HG03354 (cell line): ENCODE results near the gene CEND1.

Experiments used
- ATAC-seq: cut with Tn5 transposase; IDR thresholded peaks from one replicate; pipeline ENCODE4 v1.9.1; 2021; ENCODE audit warnings: mild to moderate bottlenecking; ENCODE audit not compliant: unreplicated experiment, poor library complexity, severe bottlenecking

CEND1 gene

DNA sequence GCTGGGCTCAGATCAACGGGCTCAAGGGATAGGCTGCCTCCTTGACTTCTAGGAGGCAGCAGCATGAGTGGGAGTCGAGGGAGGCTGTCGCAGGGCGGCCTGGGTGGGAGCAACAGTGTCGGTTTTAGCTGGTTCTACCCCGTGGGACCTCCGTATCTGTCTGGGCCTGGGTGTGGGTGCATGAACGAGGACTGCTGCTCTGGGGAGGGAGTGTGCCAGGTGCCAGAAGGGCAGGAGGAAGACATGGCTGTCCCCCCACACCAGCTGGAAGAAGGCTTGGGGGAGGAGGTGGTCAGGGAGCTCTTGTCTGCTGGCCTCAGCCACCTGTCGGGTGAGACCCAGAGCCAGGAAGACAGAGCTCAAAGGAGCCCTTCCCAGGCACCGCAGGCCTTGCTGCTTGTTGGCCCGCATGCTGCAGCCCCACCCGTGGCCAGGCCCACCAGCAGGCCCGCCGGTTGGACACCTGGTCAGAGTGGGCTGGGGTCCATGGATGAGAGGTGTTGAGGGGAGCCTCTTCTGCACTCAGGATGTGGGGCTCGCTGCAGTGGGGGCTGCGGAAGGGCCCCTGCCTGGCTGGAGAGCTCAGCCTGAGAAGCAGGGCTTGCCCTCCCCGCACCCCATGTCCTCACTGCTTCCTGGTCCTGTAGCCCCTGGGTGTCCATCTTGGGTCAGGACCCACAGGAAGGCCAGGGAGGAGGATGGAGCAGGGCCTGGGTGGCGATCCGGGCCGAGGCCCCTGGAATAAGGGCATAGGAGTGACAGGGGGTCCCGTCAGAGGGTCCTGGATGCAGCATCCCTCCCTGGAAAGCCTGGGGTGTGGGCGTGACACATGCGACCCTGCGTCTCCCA is 3.4 kb downstream of the CEND1 start:
- no peak for ATAC-seq

DNA sequence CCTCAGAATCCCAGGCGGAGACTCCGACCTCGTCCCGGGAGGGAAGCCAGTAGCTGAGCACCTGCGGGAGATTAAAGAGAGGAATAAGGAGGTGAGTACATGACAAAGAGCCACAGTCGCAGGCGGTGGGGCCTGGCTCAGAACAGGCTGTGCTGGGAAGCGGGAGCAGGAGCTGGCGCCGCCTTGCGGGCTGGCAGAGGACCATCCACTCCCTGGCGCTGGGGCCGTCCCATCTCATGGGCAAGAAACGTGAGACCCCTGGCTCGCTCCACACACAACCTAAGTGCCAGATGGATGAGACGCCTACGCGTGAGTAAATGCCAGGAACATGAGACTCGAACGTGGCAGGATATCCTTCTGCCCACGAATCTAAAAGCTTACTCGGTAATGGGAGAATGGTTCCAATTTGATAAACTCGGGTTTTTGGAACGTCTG is 6.3 kb downstream of the CEND1 start:
- ATAC-seq, result no peak

DNA sequence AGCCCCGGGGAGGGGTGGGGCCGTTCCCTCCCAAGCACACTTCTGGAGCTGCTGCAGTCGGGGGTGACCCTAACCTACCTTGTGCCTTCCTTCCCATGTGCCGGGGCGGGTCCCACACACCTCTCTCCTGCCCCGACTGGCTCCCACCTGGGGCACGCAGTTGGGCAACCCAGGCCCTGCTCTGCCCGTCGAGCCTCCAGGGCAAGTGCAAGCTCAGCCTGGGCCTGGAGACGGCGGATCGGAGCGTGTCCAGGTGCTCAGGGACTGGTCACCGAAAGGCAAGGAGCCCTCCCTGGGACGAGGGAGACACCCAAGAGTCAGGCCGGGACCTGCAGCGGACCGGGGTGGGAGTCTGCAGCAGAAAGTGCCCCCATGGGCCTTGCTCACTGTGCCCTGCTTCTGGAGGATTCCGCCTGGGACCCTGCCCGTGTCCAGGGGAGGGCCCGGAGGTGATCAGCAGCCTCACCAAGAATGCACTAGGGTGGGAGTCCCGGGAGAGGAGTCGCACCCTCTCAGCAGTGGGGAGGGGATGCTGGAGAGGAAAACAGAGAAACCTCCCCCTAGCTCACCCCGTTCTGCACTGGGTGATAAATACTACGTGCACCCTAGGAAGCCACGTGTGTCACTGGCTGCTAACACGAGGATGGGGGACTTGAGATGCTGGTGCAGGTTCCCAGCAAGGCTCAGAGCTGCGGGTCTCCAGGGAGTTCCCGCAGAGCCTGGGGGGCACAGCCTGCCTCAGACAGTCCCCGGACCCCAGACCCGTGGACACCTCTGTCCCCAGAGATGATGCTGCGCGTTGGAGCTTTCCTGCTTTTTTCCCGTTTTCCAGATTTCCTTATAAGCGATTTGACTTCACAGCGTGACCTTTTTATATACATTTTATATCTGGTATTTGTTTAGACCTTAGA is 7.4 kb downstream of the CEND1 start:
- no peak for ATAC-seq

DNA sequence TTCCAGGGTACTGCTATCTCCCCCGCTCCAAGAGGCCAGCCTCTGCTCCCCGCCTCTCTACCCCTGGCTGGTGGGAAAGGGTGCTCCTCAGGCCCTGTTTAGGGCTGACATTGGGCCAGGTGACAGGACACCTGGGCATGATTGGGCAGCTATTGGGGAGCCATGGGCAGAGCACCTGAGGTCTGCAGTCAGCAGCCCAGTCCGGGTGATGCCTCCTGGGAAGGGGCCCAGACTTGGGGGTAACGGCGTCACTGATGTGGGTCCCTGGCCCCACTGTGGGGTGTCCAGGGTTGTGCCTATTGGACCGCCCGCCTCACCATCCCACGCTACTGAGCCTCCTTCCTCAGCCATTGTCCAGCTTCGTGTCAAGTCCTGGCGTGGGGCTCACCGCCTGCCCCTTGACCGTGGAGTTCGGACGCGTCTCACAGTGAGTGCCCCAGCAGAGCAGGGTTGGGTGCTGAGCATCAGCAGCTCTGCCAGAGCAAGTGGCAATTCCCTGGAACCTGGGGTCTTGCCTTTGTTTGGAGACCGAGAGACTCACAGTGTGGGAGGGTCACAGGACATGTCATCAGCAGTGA is 9.8 kb downstream of the CEND1 start:
- ATAC-seq, result no peak

DNA sequence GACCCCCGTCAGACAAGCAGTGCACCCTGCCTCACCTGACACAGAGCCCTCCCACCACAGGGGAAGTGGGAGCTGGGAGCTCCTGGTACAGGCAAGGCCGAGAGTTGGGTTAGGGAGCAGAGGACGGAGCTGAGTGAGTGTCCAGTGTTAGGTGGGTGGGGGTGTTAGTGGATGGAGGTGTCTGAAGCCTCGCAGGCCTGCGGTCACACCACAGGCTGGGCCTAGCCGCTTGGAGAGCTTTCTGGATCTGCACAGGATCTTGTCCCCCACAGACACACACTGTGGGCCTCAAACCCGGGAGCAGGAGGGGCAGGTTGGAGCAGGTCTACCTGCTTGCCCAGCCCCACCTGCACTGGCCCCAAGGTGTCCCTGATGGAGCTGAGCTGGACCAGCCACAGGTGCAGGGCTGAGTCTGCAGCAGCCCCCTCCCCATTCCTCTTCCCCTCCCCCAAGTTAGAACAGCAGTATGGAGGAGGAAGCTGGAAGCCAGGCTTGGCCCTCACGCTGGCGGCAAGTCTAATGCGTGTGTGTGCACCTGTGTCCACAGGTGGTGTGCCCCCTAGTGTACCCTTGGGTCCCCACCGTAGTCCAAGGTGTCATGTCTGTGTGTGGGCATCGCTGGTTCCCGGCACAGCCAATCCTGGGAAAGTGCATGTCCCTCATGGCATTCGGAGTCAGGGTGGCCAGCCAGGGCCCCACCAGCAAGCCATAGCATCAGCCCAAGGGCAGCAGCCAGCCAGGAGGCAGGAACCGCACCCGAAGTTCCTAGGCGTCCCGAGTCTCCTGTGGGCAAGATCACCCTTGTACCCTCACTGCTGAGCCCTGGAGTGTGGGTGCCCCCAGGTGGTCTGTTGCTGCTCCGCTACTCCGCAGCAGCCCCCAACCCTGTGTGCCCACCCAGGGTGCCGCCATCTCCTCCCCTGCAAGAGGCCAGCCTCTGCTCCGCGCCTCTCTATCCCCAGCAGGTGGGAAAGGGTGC is 10.6 kb downstream of the CEND1 start:
- ATAC-seq, result no peak

DNA sequence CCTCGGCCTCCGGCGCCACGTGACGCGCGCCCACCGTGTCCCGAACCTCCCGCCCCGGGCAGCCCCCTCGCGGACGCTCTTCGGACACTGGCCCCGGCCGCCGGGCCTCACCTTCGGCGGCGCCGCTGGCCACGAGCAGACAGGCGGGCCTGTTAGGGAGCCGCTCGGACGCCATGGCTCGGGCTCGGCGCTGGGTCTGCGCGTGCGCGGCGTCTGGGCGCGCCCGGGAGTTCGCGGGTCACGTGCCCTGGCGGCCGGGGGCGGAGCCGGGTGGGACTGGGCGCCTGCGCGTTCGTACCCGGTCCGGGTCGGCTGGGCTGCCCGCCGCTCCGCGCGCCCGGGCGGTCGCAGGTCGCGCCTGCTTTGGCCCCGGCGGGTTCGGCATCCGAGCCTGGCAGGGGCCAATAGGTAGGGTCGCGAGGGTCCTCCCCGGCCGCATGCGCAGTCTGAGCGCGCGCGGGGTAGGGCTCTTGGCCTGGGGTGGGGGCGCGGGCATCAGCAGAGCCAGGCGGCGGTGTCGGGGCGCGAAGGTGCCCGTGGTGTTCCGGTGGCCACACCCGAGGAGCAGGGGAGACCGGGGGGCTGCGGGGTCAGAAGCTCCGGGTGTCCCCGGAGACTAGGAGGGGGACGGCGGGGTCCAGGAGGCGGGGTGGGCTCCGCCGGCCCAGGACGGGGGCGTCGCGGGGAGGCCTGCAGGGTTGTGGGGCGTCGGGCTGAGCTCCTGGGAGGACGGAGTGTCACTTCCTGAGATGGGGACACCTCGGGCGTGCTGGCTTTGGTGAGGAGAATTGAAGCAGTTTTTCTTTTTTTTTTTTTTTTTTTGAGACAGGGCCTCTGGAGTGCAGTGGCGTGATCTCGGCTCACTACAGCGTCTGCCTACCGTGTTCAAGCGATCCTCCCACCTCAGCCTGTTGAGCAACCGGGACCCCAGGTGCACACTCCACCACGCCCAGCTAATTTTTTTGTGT is 12.3 kb downstream of the CEND1 start, which contains the start of gene GATD1:
GATD1 (minus strand) TSS at position 200 of the 968 bp plus-strand sequence; CDS start at position 175, 25 bp downstream.
- peak; percentile 84 for ATAC-seq

DNA sequence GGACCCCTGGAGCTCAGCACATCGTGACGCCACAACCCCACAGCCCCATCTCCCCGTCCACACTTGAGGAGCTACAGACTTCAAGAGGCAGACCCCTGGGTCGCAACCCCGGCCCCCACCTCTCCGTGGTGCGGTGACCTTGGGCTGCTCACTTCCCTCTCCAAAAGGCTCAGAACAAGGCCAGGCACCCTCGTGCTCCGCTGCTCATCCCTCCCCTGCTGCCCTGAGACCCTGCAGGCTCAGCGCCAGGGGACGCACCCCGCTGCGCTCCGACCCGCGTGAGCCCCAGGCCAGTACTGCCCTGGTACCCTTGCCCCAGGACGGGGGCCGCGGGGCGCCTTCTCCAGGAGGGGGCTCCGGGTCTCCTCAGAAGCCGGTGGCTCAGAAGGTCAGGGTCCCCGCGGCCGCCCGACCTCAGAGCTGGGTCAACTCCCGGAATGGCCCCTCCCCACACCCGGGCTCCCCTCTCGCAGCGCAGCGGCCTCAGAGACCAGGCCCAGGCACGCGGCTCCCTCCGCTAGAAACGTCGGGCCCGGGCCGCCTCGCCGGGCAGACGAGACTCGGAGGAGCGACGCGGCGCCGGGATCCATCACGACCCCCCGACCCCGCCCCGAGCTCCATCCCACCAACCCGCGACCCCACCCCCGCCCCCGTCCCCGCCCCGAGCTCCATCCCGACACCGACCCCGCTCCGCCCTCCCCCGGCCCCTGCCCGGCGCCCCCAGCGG is 13.2 kb downstream of the CEND1 start:
- peak; percentile 40 for ATAC-seq

DNA sequence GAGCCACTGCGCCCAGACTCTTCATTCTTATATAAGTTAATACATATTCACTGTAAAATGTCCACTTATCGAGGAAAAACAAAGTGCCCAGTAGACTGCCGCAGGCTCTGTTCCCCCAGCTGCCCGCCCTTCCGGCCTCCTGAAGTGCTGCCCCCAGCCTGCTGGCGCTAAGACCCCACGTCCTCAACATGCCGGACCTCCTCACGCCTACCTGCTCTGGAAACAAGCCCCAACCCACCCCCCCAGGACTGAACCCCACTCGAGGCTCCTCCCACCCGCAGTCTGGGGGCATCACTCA is 13.7 kb downstream of the CEND1 start:
- ATAC-seq, result no peak

DNA sequence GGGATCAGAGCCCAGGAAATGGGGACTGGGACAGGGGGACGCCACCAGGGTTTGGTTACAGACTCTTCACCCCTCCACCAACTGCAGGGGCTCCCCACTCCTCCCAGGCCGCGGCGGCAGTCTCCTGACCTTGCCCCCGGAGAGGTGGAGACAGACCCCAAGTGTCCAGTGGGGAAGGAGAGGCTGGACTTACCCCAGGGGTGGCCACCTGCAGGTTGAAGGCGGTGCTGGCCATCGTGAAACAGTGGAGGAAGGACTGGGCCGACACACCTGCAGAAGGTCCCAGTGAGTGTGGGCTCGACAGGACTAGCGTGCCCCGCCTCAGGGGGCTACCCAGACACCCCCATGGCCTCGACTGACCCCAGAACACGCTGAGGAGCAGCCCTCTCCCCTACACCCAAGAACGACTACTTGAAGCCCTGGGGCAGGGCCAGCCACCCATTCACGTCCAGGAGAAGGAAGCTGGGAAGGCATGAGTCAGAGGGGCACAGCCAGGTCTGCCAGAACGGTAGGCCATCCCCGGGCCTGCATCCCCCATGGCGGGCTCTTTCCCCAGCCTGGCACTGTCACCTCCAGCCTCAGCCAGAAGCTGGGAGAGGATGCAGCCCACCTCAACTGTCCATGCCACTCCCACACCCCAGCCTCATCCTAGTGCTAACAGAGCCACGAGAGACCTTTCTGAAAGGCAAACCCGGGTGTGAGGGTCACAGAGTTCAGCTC is 14.9 kb downstream of the CEND1 start:
- ATAC-seq, result no peak

DNA sequence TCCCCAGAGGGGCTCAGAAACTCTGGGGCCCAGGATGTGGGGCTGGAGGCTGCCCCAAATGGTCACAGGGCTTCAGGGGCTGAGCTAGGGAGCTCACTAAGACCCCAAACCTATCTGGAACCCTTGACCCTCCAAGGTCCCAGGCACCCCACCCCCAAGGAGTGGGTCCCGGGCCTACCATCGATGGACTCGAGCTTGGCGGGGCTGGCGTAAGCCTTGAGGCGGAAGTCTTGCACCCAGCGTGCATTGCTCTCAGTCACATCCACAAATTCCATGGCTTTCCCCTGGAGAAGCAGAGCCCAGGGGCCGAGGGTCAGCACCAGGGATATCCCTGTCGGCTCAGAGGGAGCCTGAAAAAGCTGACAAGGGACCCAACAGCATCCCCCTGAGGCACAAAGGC is 16.1 kb downstream of the CEND1 start:
- ATAC-seq, result no peak

DNA sequence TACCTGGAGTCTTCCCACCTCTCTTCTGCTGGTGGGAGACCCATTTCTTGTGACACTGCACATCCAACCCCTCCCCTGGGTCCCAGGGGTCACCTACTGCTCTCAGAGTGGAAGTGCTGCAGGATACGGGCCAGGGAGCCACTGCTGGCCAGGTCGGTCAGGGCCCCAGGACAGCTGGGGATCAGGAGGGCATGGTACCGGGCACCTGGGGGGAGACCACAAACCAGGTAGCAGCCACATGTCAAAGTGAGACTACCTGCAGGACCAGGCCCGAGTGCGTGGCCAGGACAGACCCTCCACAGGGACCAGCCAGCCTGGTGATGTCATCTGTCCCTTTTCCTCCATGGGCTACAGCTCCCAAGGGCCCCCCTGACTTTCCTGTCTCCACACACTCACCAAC is 16.5 kb downstream of the CEND1 start:
- ATAC-seq, result no peak

DNA sequence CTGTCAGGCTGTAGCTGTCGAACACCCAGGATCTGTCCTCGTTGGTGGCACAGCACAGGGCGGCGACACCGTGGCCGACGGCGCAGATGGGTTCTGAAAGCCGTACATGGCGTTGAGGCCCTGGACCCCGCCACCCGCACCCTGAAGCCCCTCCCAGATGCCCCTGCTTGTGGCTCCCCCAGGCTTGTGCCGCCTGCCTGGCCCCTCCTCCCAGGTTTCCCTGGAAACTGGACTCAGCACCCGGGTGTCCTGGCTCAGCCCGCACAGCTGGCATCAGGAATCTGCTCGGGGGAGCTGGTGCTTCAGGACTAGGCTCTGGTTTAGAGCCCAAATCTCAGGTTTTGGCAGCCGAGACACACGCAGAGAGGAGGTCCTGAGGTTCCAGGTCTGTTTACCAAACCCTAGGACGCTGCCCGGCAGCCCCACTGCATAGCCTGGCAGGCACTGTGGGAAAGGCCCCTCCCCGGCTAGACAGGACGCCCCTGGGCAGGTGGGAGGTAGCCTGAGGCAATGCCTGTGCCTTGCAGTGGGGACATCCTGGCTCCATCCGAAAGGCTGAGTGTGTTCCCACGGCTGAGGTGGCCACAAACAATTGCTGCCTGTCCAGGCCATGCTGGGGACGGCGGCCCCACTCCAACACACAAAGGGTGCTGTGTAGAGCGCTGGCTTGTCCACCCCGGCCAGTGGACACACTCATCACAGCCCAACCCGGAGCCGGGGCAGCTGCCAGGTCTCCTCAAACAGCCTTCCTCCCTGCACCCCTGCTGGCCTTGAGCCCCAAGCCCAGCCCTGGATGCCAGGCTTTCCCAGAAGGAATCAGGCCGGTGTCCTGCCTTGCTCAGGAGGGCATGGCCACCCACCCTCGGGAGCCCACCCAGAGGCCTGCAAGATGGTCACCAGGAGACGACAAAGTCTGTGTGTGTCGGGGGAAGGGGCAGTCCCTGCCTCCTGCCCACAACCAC is 17.2 kb downstream of the CEND1 start:
- ATAC-seq, result no peak

DNA sequence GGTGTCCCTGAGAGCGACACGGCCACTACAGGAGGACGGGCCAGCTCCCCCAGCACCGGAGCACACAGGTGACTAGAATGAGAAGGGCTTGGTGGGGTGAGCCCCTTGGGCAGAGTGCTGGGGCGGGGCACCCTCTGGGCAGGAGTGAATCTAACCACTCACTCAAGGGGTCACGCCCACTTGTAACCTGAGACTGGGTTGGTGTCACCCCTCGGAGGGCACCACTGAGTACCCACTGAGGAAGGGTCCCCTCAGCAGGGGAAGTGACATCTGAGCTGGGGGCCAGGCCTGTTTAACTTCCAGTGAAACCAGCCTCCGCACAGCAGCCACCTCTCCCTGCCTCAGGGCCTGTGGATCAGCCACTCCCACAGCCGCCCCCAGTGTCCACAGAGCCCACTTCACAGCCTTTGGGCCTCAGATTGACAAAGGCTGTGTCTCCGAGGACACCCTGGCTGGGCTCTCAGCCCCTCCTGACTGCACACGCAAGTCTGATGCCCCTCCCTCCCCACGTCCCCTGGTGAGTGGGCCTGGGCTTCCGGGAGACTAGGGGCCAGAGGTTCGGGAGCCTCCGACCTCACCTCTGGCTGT is 18.2 kb downstream of the CEND1 start:
- no peak for ATAC-seq

DNA sequence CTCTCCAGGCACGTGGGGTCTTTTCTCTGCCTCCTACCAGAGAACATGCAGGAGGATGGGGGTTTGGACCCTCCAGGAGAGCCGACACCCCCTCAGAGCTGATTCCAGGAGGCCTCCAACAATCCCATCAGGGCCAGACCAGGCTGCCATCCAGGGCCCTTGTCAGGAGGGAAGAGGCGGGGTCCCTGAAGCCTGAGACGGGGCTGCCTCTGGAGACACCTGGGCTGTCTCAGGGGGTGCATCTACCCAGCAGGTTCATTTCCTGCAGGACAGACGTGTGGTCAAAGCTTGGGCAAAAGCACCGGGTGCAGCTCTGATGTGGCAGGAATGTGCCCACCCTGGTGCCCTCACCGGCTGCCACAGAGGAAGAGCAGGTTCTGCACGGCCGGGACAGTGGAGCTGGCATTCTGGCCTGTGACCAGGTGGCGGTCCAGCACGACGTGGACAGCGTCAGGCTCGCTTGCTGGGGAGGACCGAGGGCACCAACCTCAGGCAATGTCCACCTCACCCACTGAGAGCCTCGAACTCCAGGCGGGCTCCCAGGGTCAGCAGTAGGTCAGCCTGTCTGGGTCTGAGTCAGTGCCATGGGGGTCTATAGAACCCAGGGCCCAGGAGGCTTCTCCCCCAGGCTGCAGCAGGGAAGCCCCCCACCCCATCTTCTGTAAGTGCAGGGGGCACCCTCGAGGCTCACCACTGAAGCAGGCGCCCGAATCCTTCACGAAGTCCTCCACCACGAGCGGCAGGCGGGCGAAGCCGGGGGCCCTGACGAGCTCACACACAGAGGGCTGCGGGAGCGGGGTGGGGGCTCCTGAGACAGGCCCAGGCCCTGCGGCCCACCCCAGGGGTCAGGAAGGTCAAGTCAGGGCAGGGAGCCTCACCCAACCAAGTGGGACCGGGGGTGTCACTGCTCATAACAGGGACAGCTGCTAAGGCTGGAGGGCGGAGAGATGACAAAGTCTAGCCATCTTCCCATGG is 19.0 kb downstream of the CEND1 start:
- ATAC-seq, result no peak
